B cell (primary cell): Measurements from ENCODE around the gene CMYA5. TPM values are rescaled to one million over a fixed set of nuclear protein-coding genes. Genes with fewer than 3 reads are reported as not detected.

ENCODE experiments used
- ATAC-seq: fragments of 200-7000 bp; cut with Tn5 transposase; one replicate; pipeline ENCODE4 v1.10.0; 2021; ENCODE audit warnings: low read depth, mild to moderate bottlenecking, moderate number of reproducible peaks, moderate library complexity
- CTCF ChIA-PET: fragments of 350-600 bp; sonication (Branson Sonifier 250); formaldehyde crosslinking; loops from one replicate; lab custom pipeline; 2021; ENCODE audit warnings: antibody characterized with exemption, inconsistent platforms; lab: Charles Lee
- POLR2A ChIA-PET: fragments of 350-600 bp; sonication (Branson Sonifier 250); formaldehyde crosslinking; loops from one replicate; lab custom pipeline; 2021; ENCODE audit warnings: antibody characterized with exemption; lab: Charles Lee
- DNase-seq: peaks from one replicate; pipeline ENCODE4 v3.0.0; 2013
- H2AFZ ChIP-seq: 2 replicates; pipeline ENCODE4 v1.6.1; 2012; ENCODE audit warnings: mild to moderate bottlenecking, low read depth, low read length; ENCODE audit not compliant: insufficient read depth, poor library complexity, severe bottlenecking
- H3K27ac ChIP-seq, 2 donors: 1 replicate in 1 of 2; 2 replicates in 1 of 2; pipeline ENCODE4 v1.5.1; 2012 to 2013; ENCODE audit warnings: low read length in 2 of 2, mild to moderate bottlenecking in 2 of 2, moderate library complexity in 1 of 2
- H3K27me3 ChIP-seq, 4 experiments: fragments of 200-600 bp in 1 of 4; sonication (generic) in 1 of 4; replicated peaks in 1 of 4; 1 replicate in 2 of 4; 2 replicates in 2 of 4; pipeline versions ENCODE4 v1.6.1 to v1.7.0; 2013 to 2016; ENCODE audit warnings: low read length in 3 of 4, mild to moderate bottlenecking in 2 of 4, mixed read lengths in 1 of 4, moderate library complexity in 1 of 4; ENCODE audit not compliant: insufficient read depth in 4 of 4, control insufficient read depth in 3 of 4; ENCODE audit errors: control extremely low read depth in 1 of 4
- H3K36me3 ChIP-seq, 2 experiments: replicated peaks in 1 of 2; 1 replicate in 1 of 2; 2 replicates in 1 of 2; pipeline versions ENCODE4 v1.6.1 to v1.7.1; 2013; ENCODE audit warnings: low read length in 1 of 2; ENCODE audit not compliant: insufficient read depth in 2 of 2, control insufficient read depth in 1 of 2; ENCODE audit errors: control extremely low read depth in 1 of 2, extremely low read depth in 1 of 2
- H3K4me1 ChIP-seq, 2 donors: fragments of 200-600 bp in 1 of 2; sonication (generic) in 1 of 2; 1 replicate in 1 of 2; 2 replicates in 1 of 2; pipeline versions ENCODE4 v1.5.1 to v1.6.1; 2013 to 2017; ENCODE audit warnings: low read length in 2 of 2; ENCODE audit not compliant: control insufficient read depth in 2 of 2, insufficient read depth in 2 of 2
- H3K4me2 ChIP-seq: replicated peaks from 2 replicates; pipeline ENCODE3; 2012; ENCODE audit warnings: mild to moderate bottlenecking, low read depth, low read length; ENCODE audit not compliant: poor library complexity, severe bottlenecking
- H3K4me3 ChIP-seq, 5 experiments: fragments of 200-600 bp in 1 of 5; sonication (generic) in 1 of 5; 1 replicate in 3 of 5; 2 replicates in 2 of 5; pipeline versions ENCODE4 v1.5.1 to v1.7.0; 2011 to 2016; ENCODE audit warnings: low read length in 4 of 5, mild to moderate bottlenecking in 4 of 5, low read depth in 2 of 5, control low read depth in 1 of 5, moderate library complexity in 1 of 5; ENCODE audit not compliant: insufficient read depth in 1 of 5; ENCODE audit errors: control extremely low read depth in 1 of 5, extremely low read depth in 1 of 5
- H3K79me2 ChIP-seq: fragments of 200-600 bp; sonication (generic); one replicate; pipeline ENCODE4 v1.6.0; 2016; ENCODE audit warnings: low read length; ENCODE audit not compliant: control insufficient read depth, insufficient read depth
- H3K9ac ChIP-seq: fragments of 200-600 bp; sonication (generic); 2 replicates; pipeline ENCODE4 v1.6.1; 2017; ENCODE audit warnings: mild to moderate bottlenecking, low read length, moderate library complexity
- H3K9me3 ChIP-seq, 3 donors: one replicate each; pipeline versions ENCODE4 v1.6.1 to v1.7.1; 2013; ENCODE audit warnings: low read length in 2 of 3; ENCODE audit not compliant: control insufficient read depth in 2 of 3, insufficient read depth in 1 of 3; ENCODE audit errors: control extremely low read depth in 1 of 3
- H4K20me1 ChIP-seq: 2 replicates; pipeline ENCODE4 v1.6.0; 2012; ENCODE audit warnings: mild to moderate bottlenecking, low read length; ENCODE audit not compliant: insufficient read depth, control insufficient read depth, poor library complexity, severe bottlenecking
- H3K27ac Mint-ChIP-seq: one replicate; pipeline ENCODE4 v1.8.0; 2021; ENCODE audit warnings: mixed read lengths
- H3K27me3 Mint-ChIP-seq: one replicate; pipeline ENCODE4 v1.8.0; 2021; ENCODE audit warnings: mixed read lengths
- H3K4me1 Mint-ChIP-seq: one replicate; pipeline ENCODE4 v1.8.0; 2021; ENCODE audit warnings: mixed read lengths
- H3K4me3 Mint-ChIP-seq: one replicate; pipeline ENCODE4 v1.8.0; 2021; ENCODE audit warnings: mixed read lengths
- H3K9me3 Mint-ChIP-seq: one replicate; pipeline ENCODE4 v1.8.0; 2022; ENCODE audit warnings: mixed read lengths; ENCODE audit not compliant: insufficient read depth
- EZH2 ChIP-seq: IDR thresholded peaks from 2 replicates; pipeline ENCODE4 v1.6.1; 2012; ENCODE audit warnings: borderline replicate concordance, low read depth, mild to moderate bottlenecking, moderate library complexity, low read length; ENCODE audit not compliant: insufficient read depth, poor library complexity, severe bottlenecking
- WGBS: methylation state at CpG from one replicate; pipeline ENCODE4 v1.1.5; 2013; ENCODE audit warnings: missing lambda C conversion rate; ENCODE audit not compliant: insufficient coverage; 5-methylcytosine and 5-hydroxymethylcytosine counted together
- intact Hi-C: fragments of 100-400 bp; cut with micrococcal nuclease; formaldehyde crosslinking; loops from one replicate; pipeline ENCODE4 v1.10.0; 2022
- polyA plus RNA-seq: library from polyadenylated mRNA; depleted of rRNA; stranded (reverse); fragments of >200 nt; gene quantifications from 2 replicates; pipeline ENCODE4 v1.2.3, GENCODE V29; 2012
- total RNA-seq, 2 donors: library from RNA; stranded (reverse); fragments of 120-200 nt in 1 of 2; gene quantifications; 1 replicate in 1 of 2; 2 replicates in 1 of 2; pipeline versions ENCODE4 v1.2.3 to v1.2.4, GENCODE V29; 2013 to 2022
- TF ChIP-seq, protein P1 (sequence below): fragments of 200-600 bp; IDR thresholded peaks from one replicate; pipeline ENCODE4 v1.8.0; 2022; ENCODE audit warnings: antibody characterized with exemption, mild to moderate bottlenecking

CMYA5 gene
- total and polyA plus RNA-seq, 2 donors (not counting 1 experiment from before 2014, with no cell fraction given) = 0.01 to 0.25 TPM

GRCh38 chr5:79687889-79688288 is 1.7 kb upstream of the CMYA5 start:
- Histone ChIP-seq H3K4me1 (no peaks in the 10 kb centered on the region), H3K27ac (no peak overlapping the region), H3K9ac (no peak overlapping the region), H3K4me3 (no peak overlapping the region), H3K9me3 (peaks cover 0 to 8% (median 0%) of the 10 kb centered on the region in 3 donors), H3K4me2 (no peak overlapping the region), H2AFZ (no peak overlapping the region), H3K36me3 (peaks cover 19 to 27% of the 10 kb centered on the region in 2 experiments), H3K27me3 (no peaks in the 10 kb centered on the region), H4K20me1 (no peaks in the 10 kb centered on the region), H3K79me2 (no peaks in the 10 kb centered on the region)
- TF ChIP-seq EZH2 = no peak
- TF ChIP-seq, protein P1, sequence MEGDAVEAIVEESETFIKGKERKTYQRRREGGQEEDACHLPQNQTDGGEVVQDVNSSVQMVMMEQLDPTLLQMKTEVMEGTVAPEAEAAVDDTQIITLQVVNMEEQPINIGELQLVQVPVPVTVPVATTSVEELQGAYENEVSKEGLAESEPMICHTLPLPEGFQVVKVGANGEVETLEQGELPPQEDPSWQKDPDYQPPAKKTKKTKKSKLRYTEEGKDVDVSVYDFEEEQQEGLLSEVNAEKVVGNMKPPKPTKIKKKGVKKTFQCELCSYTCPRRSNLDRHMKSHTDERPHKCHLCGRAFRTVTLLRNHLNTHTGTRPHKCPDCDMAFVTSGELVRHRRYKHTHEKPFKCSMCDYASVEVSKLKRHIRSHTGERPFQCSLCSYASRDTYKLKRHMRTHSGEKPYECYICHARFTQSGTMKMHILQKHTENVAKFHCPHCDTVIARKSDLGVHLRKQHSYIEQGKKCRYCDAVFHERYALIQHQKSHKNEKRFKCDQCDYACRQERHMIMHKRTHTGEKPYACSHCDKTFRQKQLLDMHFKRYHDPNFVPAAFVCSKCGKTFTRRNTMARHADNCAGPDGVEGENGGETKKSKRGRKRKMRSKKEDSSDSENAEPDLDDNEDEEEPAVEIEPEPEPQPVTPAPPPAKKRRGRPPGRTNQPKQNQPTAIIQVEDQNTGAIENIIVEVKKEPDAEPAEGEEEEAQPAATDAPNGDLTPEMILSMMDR = no peak
- no CpG with 5 or more reads among the region's 1 CpG for WGBS
- Mint-ChIP-seq H3K4me3 (no peak overlapping the region), H3K4me1 (no peaks in the 10 kb centered on the region), H3K27ac (no peak overlapping the region), H3K27me3 (no peaks in the 10 kb centered on the region), H3K9me3 (no peaks in the 10 kb centered on the region)
- ChIA-PET POLR2A (no interaction called here), CTCF (no interaction called here)
- no peak for ATAC-seq
- intact Hi-C loops = no loop called here
- DNase-seq = no peak

DNA sequence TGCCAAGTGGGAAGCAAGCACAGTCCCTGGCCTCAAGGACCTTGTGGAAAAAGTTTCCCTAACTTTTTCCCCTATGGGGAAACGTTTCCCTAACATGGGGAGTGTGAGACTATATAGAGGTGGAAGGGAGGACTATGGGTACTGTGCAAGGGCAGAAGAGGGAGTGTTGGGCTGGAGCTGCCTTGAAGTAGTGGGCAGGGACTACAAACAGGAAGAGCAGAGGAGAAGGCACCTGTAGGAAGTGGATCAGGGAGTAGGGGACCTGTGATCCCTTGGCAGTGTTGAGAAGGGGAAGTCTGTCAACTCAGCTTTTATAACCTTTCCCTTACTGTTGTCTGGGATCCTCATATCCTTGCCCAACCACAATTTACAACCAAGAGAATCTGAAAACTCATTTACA is 1.4 kb downstream of the CMYA5 start:
- 83% methylated on average over 1 of the region's 1 CpG for WGBS
- peaks cover 9 to 10% of the 10 kb centered on the region in 2 experiments for H3K36me3 ChIP-seq

More for the DNA sequence above, 1.4 kb downstream of the CMYA5 start:
- Mint-ChIP-seq H3K4me3 (no peak overlapping the region), H3K27me3 (no peaks in the 10 kb centered on the region), H3K27ac (no peak overlapping the region), H3K9me3 (no peaks in the 10 kb centered on the region), H3K4me1 (no peaks in the 10 kb centered on the region)
- no peak for TF ChIP-seq EZH2
- TF ChIP-seq, protein P1 = no peak
- intact Hi-C loops = no loop called here
- ChIA-PET POLR2A (no interaction called here), CTCF (no interaction called here)
- DNase-seq (no peak), ATAC-seq (no peak)
- Histone ChIP-seq H3K79me2 (no peaks in the 10 kb centered on the region), H3K4me1 (no peaks in the 10 kb centered on the region), H3K9ac (no peak overlapping the region), H3K27me3 (no peaks in the 10 kb centered on the region), H2AFZ (no peak overlapping the region), H3K9me3 (peaks cover 0 to 8% (median 0%) of the 10 kb centered on the region in 3 donors), H3K4me3 (no peak overlapping the region), H3K4me2 (no peak overlapping the region), H4K20me1 (no peaks in the 10 kb centered on the region), H3K27ac (no peak overlapping the region)
